Brain microvascular endothelial cell (primary cell): ENCODE data around the gene ASIP.
A peak's percentile ranks its signal among the peaks of the same experiment; 100 is the strongest.
"Not testable (repeated sequence)": the region's sequence is repeated elsewhere in the genome, so short reads cannot be mapped to it uniquely, and the experiment has no call there.

Experiments
- DNase-seq: peaks from one replicate; pipeline ENCODE4 v3.0.0-alpha.2; 2020
- H3K27ac ChIP-seq: fragments of 250-450 bp; sonication (Bioruptor Pico); 2 replicates; pipeline ENCODE4 v1.5.1; 2020; ENCODE audit warnings: mild to moderate bottlenecking, moderate library complexity
- H3K27me3 ChIP-seq: fragments of 250-450 bp; sonication (Bioruptor Pico); replicated peaks from 2 replicates; pipeline ENCODE4 v1.5.1; 2020; ENCODE audit warnings: mild to moderate bottlenecking
- H3K36me3 ChIP-seq: fragments of 250-450 bp; sonication (Bioruptor Pico); replicated peaks from 2 replicates; pipeline ENCODE4 v1.5.1; 2020; ENCODE audit warnings: mild to moderate bottlenecking
- H3K4me3 ChIP-seq: 2 replicates; pipeline ENCODE4 v1.5.1; 2011; ENCODE audit warnings: low read depth, mild to moderate bottlenecking, control low read depth, low read length, moderate library complexity
- CTCF ChIP-seq: IDR thresholded peaks from 2 replicates; pipeline ENCODE4 v1.5.1; 2011; ENCODE audit warnings: low read depth, mild to moderate bottlenecking, moderate library complexity, low read length, control low read depth, inconsistent platforms; ENCODE audit errors: missing control alignments
- in situ Hi-C: cut with HindIII; loops from 2 replicates; pipeline ENCODE4 v1.10.0; 2017; ENCODE audit warnings: low sequenced_read_pairs, low pct_ligation_motif_present

Gene ASIP

GRCh38 chr20:34298294-34298784 lies 57.1 kb downstream of the ASIP start:
- in situ Hi-C loops, H3K36me3 ChIP-seq, DNase-seq, H3K27ac ChIP-seq, H3K27me3 ChIP-seq, H3K4me3 ChIP-seq: not testable (repeated sequence)
- peak; percentile 39 for TF ChIP-seq CTCF

GRCh38 chr20:34299556-34300255 lies 58.5 kb downstream of the ASIP start:
- Histone ChIP-seq H3K27me3 (no peaks in the 10 kb centered on the region), H3K36me3 (no peaks in the 10 kb centered on the region), H3K4me3 (no peak overlapping the region), H3K27ac (no peak overlapping the region)
- no peak for TF ChIP-seq CTCF
- no peak for DNase-seq
- in situ Hi-C loops = no loop called here

- no peaks in the 10 kb centered on the region for H3K36me3 ChIP-seq
- no peak overlapping the region for H3K4me3 ChIP-seq
- TF ChIP-seq CTCF = no peak
- in situ Hi-C loops = no loop called here
- no peak for DNase-seq
- H3K27ac ChIP-seq = no peak overlapping the region
- H3K27me3 ChIP-seq = no peaks in the 10 kb centered on the region
Measured at GRCh38 chr20:34300256-34300806, 59.1 kb downstream of the ASIP start.

GRCh38 chr20:34300809-34301586 lies 59.8 kb downstream of the ASIP start:
- in situ Hi-C loops = no loop called here
- Histone ChIP-seq H3K27me3 (no peaks in the 10 kb centered on the region), H3K27ac (no peak overlapping the region), H3K4me3 (no peak overlapping the region), H3K36me3 (no peaks in the 10 kb centered on the region)
- TF ChIP-seq CTCF = no peak
- no peak for DNase-seq

- peak overlapping the region; percentile 82 for H3K4me3 ChIP-seq
- H3K27ac ChIP-seq = no peak overlapping the region
Measured at GRCh38 chr20:34301587-34302311, 60.5 kb downstream of the ASIP start.

More at GRCh38 chr20:34301587-34302311, 60.5 kb downstream of the ASIP start:
- Histone ChIP-seq H3K27me3 (no peaks in the 10 kb centered on the region), H3K36me3 (no peaks in the 10 kb centered on the region)
- in situ Hi-C loops = no loop called here
- no peak for DNase-seq
- TF ChIP-seq CTCF = no peak
